ENCODE measurements around the gene SPAG4.

GRCh38 chr20:35657271-35657670 lies 41.6 kb downstream of the SPAG4 start:
- TF ChIP-seq NFRKB (IDR thresholded peaks at IDR 0.05) (no peak), L3MBTL2 (conservative IDR thresholded peaks at IDR 0.05) (no peak), SP1 (IDR thresholded peaks at IDR 0.05) (no peak), FOXM1 (IDR thresholded peaks at IDR 0.05; ENCODE audit: borderline replicate concordance) (no peak), LEF1 (IDR thresholded peaks at IDR 0.05; ENCODE audit: borderline replicate concordance) (no peak), SUZ12 (IDR thresholded peaks at IDR 0.05) (no peak)
